ENCODE results near the gene RHOF. TPM values are rescaled to one million over a fixed set of nuclear protein-coding genes. Genes with fewer than 3 reads are reported as not detected.

RHOF gene
- total and polyA plus RNA-seq, 2 of the 8 experiments (the other 6 are each of a cell fraction or from before 2014, with no cell fraction given), result 23.8 to 31.9 TPM

- no peak overlapping the region for H3K23ac ChIP-seq (ENCODE audit: insufficient read length)
- ChIA-PET CTCF (ENCODE audit: partially characterized antibody) (interaction anchor here (0.6 to 18.2 kb wide), 52 partner anchors 14 to 332 kb away, joined by 3 to 363 read pairs (median 4); partner anchors contain the start of genes CFAP251, HPD, PSMD9 and SETD1B), POLR2A (ENCODE audit: partially characterized antibody) (interaction anchor here (0.5 to 34.9 kb wide), 17 partner anchors 6 to 582 kb away, joined by 3 to 958 read pairs (median 5); partner anchors contain the start of genes PSMD9, RHOF and SETD1B)
- FAIRE-seq (no peak), DNase-seq (ENCODE audit: low read depth in 1 of 2, low spot score in 2 of 2) (peak; percentile 87 to 98)
- peaks cover 0 to 17% of the 10 kb centered on the region in 2 experiments; a peak in 1 of 4 replicates for H3K79me2 ChIP-seq (ENCODE audit: control insufficient read depth in 1 of 2, insufficient read depth in 2 of 2, low read length in 2 of 2)
- H3K9ac ChIP-seq (replicated peaks in 1 of 4; ENCODE audit: extremely low read depth in 1 of 4, low read depth in 3 of 4, low read length in 3 of 4), result peak overlapping the region in 2 of 4 experiments; percentile 22 to 38; a peak in 3 of 7 replicates
- peaks cover 11 to 38% (median 24%) of the 10 kb centered on the region in 4 experiments for H3K4me1 ChIP-seq (replicated peaks in 1 of 4; ENCODE audit: control insufficient read depth in 3 of 4, insufficient read depth in 4 of 4, low read length in 3 of 4)
- peaks cover 6% of the 10 kb centered on the region; the same call in 1 of the 2 replicates for H3K23me2 ChIP-seq (ENCODE audit: low read depth, low read length)
- peak overlapping the region; percentile 62 for H2BK12ac ChIP-seq (ENCODE audit: low read depth, low read length)
- H3K56ac ChIP-seq (replicated peaks; ENCODE audit: insufficient read length, low read depth, low read length), result peak overlapping the region; percentile 91
- H4K5ac ChIP-seq (ENCODE audit: insufficient read length, low read depth, low read length), result peak overlapping the region; percentile 95
- peak overlapping the region; percentile 6 to 82 for H3K4me2 ChIP-seq (ENCODE audit: insufficient read depth in 1 of 2, low read depth in 2 of 2, low read length in 2 of 2)
- H2BK15ac ChIP-seq (ENCODE audit: low read length), result peak overlapping the region; percentile 93; the same call in 1 of the 2 replicates
- H2AK5ac ChIP-seq (ENCODE audit: low read depth, low read length), result no peak overlapping the region
- 0 out of 2 replicates have a peak, but pooled peaks cover 10% of the 10 kb centered on the region for H3K79me1 ChIP-seq (ENCODE audit: low read depth, low read length)
- peak overlapping the region; percentile 97 for H4K91ac ChIP-seq (replicated peaks; ENCODE audit: insufficient read length, low read length)
- peak overlapping the region; percentile 76; the same call in 1 of the 2 replicates for H2AFZ ChIP-seq (ENCODE audit: low read length)
- peak overlapping the region; percentile 76 for H3K18ac ChIP-seq (ENCODE audit: extremely low read depth, low read length)
- H2BK120ac ChIP-seq (replicated peaks; ENCODE audit: low read depth, low read length), result no peak overlapping the region
- peaks cover 0 to 12% (median 3%) of the 10 kb centered on the region in 4 experiments; a peak in 4 of 8 replicates for H3K36me3 ChIP-seq (ENCODE audit: control insufficient read depth in 2 of 4, insufficient read depth in 4 of 4, low read length in 3 of 4)
- H3K9me3 ChIP-seq (ENCODE audit: insufficient read depth in 2 of 2, low read depth in 1 of 2, low read length in 1 of 2), result no peaks in the 10 kb centered on the region
- WGBS, 2 experiments (ENCODE audit: extremely low coverage in 1 of 2, insufficient coverage in 1 of 2, insufficient read length in 1 of 2, insufficient replicate concordance in 2 of 2, low coverage in 1 of 2, low lambda C conversion rate in 2 of 2, missing lambda C conversion rate in 1 of 2), result 3% methylated on average over 56 of the region's 59 CpGs; no CpG with 5 or more reads in 1 of the 2 experiments
- H3K4ac ChIP-seq (replicated peaks; ENCODE audit: insufficient read length, low read depth, low read length), result no peak overlapping the region
- H3K14ac ChIP-seq (ENCODE audit: insufficient read length), result no peak overlapping the region
- H2BK5ac ChIP-seq (ENCODE audit: low read depth, low read length), result peak overlapping the region; percentile 95; the same call in 1 of the 2 replicates
- no peak overlapping the region for H3K27ac ChIP-seq (ENCODE audit: low read depth, low read length)
- no peak overlapping the region for H2BK20ac ChIP-seq (ENCODE audit: low read length)
- H3K27me3 ChIP-seq (replicated peaks in 1 of 4; ENCODE audit: control insufficient read depth in 3 of 4, extremely low read depth in 1 of 4, insufficient read depth in 3 of 4, low read length in 3 of 4), result peaks cover 0 to 5% (median 1%) of the 10 kb centered on the region in 4 experiments; a peak in 2 of 7 replicates
- peaks cover 18 to 21% of the 10 kb centered on the region in 2 experiments for H4K20me1 ChIP-seq (replicated peaks in 1 of 2; ENCODE audit: control insufficient read depth in 1 of 2, insufficient read depth in 2 of 2, low read length in 2 of 2)
- H3K4me3 ChIP-seq (ENCODE audit: extremely low read depth in 1 of 4, insufficient read depth in 2 of 4, low read depth in 3 of 4, low read length in 4 of 4), result peak overlapping the region; percentile 60 to 91 (median 66)
- H4K8ac ChIP-seq (ENCODE audit: extremely low read depth, insufficient read depth, low read length), result peak overlapping the region; percentile 91; the same call in 1 of the 2 replicates
- TF ChIP-seq PHF8 (conservative IDR thresholded peaks at IDR 0.05; ENCODE audit: low read depth, low read length) (peak; percentile 51), SP4 (IDR thresholded peaks at IDR 0.05; ENCODE audit: low read length) (peak; percentile 75; the same call in 1 of the 2 replicates), RFX5 (IDR thresholded peaks at IDR 0.05; ENCODE audit: borderline replicate concordance, low read depth, low read length) (no peak), HDAC2 (IDR thresholded peaks at IDR 0.05; ENCODE audit: borderline replicate concordance in 1 of 2, low read depth in 2 of 2, low read length in 2 of 2) (peak; percentile 40 to 47; a peak in 2 of 4 replicates), SRF (IDR thresholded peaks at IDR 0.05; ENCODE audit: low read depth, low read length) (0 out of 2 replicates have a peak, but pooled peaks have one; percentile 7), POLR2A (IDR thresholded peaks at IDR 0.05; ENCODE audit: control extremely low read depth in 1 of 2, low read depth in 2 of 2, low read length in 2 of 2) (no peak; a peak in 1 of 3 replicates), HDAC6 (IDR thresholded peaks at IDR 0.05; ENCODE audit: low read depth, low read length) (no peak), SUZ12 (IDR thresholded peaks at IDR 0.05; ENCODE audit: low read length) (no peak), KDM1A (IDR thresholded peaks at IDR 0.05; ENCODE audit: borderline replicate concordance, low read length) (no peak), ZNF274 (IDR thresholded peaks at IDR 0.05; ENCODE audit: borderline replicate concordance, extremely low read depth, low read length) (no peak)
Observed at GRCh38 chr12:121793838-121794533, 498 bp upstream of the RHOF start.
